Measurements from ENCODE around the gene SEPTIN7.
A peak's percentile ranks its signal among the peaks of the same experiment; 100 is the strongest.

The SEPTIN7 gene

DNA sequence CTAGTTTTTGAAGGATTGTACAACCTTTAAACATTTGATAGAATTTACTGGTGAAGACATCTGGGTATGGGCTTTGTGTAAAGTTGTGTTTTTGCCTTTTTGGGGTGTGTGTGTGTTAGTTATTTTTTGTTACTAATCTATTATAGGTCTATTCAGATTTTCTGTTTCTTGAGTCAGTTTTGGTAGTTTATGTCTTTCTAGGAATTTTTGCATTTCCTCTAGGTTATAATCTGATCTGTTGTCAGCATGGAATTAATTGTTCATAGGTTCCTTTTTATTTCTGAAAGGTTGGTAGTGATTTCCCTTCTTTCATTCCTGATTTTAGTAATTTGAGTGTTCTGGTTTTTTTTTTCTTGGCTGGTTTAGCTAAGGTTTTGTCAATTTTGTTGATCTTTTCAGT, 17.7 kb downstream of the SEPTIN7 start:
- no peaks in the 10 kb centered on the region for H3K27me3 ChIP-seq (ENCODE audit: insufficient read depth, low read length)
- no peak overlapping the region for H3K4me3 ChIP-seq (ENCODE audit: low read length)
- H3K9ac ChIP-seq (ENCODE audit: low read depth, low read length): no peak overlapping the region
- peaks cover 18% of the 10 kb centered on the region for H3K4me1 ChIP-seq (ENCODE audit: insufficient read depth, low read length)
- no peak overlapping the region for H3K27ac ChIP-seq (ENCODE audit: low read length)
- H3K9me3 ChIP-seq (ENCODE audit: insufficient read depth, low read depth, low read length): peaks cover 4% of the 10 kb centered on the region; the same call in 1 of the 2 replicates
- no peaks in the 10 kb centered on the region for H3K36me3 ChIP-seq (ENCODE audit: insufficient read depth, low read depth, low read length)

DNA sequence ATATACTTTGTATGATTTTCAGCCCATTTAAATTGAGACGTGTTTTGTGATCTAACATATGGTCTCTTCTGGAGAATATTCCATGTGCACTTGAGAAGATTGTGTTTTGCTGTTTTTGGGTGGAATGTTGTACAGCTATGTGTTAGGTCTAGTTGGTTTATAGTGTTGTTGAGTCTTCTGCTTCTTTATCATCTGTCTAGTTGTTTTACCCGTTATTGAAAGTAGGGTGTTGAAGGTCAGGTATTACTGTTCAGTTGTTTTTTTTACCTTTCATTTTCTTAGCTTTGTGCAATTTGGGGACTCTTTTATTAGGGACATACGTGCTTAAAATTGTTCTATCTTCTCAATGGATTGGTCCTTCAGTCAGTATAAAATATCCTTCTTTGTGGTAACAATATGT, 18.5 kb downstream of the SEPTIN7 start:
- H3K4me1 ChIP-seq (ENCODE audit: insufficient read depth, low read length): peaks cover 23% of the 10 kb centered on the region
- no peak overlapping the region for H3K27ac ChIP-seq (ENCODE audit: low read length)
- H3K36me3 ChIP-seq (ENCODE audit: insufficient read depth, low read depth, low read length): no peaks in the 10 kb centered on the region
- H3K4me3 ChIP-seq (ENCODE audit: low read length): no peak overlapping the region
- no peak overlapping the region for H3K9ac ChIP-seq (ENCODE audit: low read depth, low read length)
- H3K27me3 ChIP-seq (ENCODE audit: insufficient read depth, low read length): no peaks in the 10 kb centered on the region
- peaks cover 4% of the 10 kb centered on the region; the same call in 1 of the 2 replicates for H3K9me3 ChIP-seq (ENCODE audit: insufficient read depth, low read depth, low read length)

DNA sequence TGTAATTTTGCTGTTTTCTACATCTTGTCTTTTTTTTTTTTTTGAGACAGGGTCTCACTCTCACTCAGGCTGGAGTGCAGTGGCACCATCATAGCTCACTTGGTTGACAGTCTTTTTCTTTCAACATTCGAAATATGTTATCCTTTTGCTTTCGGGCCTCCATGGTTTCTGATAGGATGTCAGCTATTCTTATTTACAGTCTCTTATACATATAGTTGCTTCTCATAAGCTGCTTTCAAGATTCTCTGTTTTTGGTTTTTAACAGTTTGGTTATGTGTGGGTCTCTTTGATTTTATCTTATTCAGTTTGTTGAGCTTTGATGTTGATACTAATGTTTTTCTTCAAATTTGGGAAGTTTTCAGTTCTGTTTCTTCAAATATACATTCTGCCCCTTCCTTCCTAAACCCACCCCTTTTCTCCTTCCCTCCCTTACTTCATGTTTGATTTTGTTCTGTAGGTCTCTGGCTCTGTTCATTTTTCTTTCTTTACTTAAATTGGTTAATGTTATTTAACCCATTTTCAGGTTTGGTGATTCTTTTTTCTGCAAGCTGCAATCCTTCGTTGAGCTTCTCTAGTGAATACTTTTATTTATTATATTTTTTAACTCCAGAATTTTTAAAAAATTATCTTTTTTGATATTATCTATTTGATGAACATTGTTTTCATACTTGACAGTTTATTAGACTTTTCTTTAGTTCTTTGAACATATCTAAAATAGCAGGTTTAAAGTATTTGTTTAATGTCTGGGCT, 19.3 kb downstream of the SEPTIN7 start:
- Histone ChIP-seq H3K9me3 (ENCODE audit: insufficient read depth, low read depth, low read length) (peaks cover 4% of the 10 kb centered on the region; the same call in 1 of the 2 replicates), H3K27me3 (ENCODE audit: insufficient read depth, low read length) (no peaks in the 10 kb centered on the region), H3K9ac (ENCODE audit: low read depth, low read length) (no peak overlapping the region), H3K4me1 (ENCODE audit: insufficient read depth, low read length) (peaks cover 23% of the 10 kb centered on the region), H3K36me3 (ENCODE audit: insufficient read depth, low read depth, low read length) (no peaks in the 10 kb centered on the region), H3K27ac (ENCODE audit: low read length) (no peak overlapping the region), H3K4me3 (ENCODE audit: low read length) (no peak overlapping the region)

DNA sequence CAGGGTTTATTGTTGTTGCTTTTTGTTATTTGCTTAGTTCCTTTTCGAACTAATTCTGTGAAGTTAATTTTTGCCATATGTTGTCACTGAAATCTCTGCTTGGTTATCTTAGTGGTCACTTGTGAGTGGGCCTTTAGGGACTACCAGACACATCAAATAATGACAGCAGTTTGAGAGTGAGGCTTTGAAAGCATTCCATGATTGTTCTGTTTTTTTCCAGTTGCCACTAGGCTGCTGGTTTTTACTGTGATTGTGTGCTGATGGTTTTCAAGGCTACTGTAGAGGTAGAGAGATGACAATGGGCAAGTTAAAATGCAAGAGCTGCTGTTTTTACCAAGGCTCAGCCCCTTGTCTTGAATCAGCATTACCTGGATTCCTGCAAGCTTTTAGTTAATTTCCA, 20.0 kb downstream of the SEPTIN7 start:
- Histone ChIP-seq H3K4me1 (ENCODE audit: insufficient read depth, low read length) (peaks cover 21% of the 10 kb centered on the region), H3K27ac (ENCODE audit: low read length) (no peak overlapping the region), H3K27me3 (ENCODE audit: insufficient read depth, low read length) (no peaks in the 10 kb centered on the region), H3K9ac (ENCODE audit: low read depth, low read length) (peak overlapping the region; percentile 38; the same call in 1 of the 2 replicates), H3K4me3 (ENCODE audit: low read length) (no peak overlapping the region), H3K9me3 (ENCODE audit: insufficient read depth, low read depth, low read length) (peaks cover 4% of the 10 kb centered on the region; the same call in 1 of the 2 replicates), H3K36me3 (ENCODE audit: insufficient read depth, low read depth, low read length) (no peaks in the 10 kb centered on the region)

DNA sequence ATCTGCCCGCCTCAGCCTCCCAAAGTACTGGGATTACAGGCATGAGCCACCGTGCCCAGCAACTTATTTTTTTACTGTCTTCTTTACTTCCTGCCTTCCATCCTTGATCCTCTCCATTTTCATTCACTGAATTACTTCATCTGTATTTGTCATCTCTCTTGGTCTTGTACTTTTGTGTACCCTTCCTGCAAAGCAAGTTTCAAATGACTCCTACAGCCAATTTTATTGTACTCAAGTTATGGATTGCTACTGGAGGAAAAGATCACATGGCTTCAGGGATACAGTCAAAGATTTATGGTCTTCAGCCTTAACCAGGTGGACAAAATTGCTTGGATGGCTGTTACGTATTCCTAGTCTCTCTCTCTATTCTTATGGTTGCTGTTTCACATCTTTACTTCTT, 22.6 kb downstream of the SEPTIN7 start:
- Histone ChIP-seq H3K36me3 (ENCODE audit: insufficient read depth, low read depth, low read length) (no peaks in the 10 kb centered on the region), H3K27me3 (ENCODE audit: insufficient read depth, low read length) (no peaks in the 10 kb centered on the region), H3K9me3 (ENCODE audit: insufficient read depth, low read depth, low read length) (peaks cover 4% of the 10 kb centered on the region; the same call in 1 of the 2 replicates), H3K9ac (ENCODE audit: low read depth, low read length) (no peak overlapping the region), H3K4me1 (ENCODE audit: insufficient read depth, low read length) (peaks cover 14% of the 10 kb centered on the region), H3K27ac (ENCODE audit: low read length) (no peak overlapping the region), H3K4me3 (ENCODE audit: low read length) (no peak overlapping the region)

DNA sequence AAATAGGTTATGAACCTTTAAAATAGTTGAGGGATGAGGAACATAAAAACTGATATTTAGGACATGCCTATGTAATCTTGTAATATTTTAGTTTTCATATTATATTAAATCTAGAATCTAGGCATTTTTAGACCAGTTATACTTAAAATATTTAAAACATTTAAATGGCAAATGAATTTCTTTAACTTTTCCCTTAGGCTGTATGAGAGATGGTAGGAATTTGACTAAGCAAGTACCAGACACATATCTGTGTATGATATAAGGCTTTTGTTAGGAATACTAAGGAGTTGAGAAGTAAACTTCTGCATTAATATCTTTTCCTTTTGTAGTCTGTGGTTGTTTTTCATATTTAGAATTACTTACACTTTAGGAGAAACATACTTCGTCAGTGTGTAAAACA, 25.1 kb downstream of the SEPTIN7 start:
- H3K9ac ChIP-seq (ENCODE audit: low read depth, low read length): no peak overlapping the region
- no peaks in the 10 kb centered on the region for H3K36me3 ChIP-seq (ENCODE audit: insufficient read depth, low read depth, low read length)
- H3K4me1 ChIP-seq (ENCODE audit: insufficient read depth, low read length): peaks cover 10% of the 10 kb centered on the region
- H3K27me3 ChIP-seq (ENCODE audit: insufficient read depth, low read length): no peaks in the 10 kb centered on the region
- H3K9me3 ChIP-seq (ENCODE audit: insufficient read depth, low read depth, low read length): peaks cover 4% of the 10 kb centered on the region; the same call in 1 of the 2 replicates
- H3K27ac ChIP-seq (ENCODE audit: low read length): no peak overlapping the region
- no peak overlapping the region for H3K4me3 ChIP-seq (ENCODE audit: low read length)

DNA sequence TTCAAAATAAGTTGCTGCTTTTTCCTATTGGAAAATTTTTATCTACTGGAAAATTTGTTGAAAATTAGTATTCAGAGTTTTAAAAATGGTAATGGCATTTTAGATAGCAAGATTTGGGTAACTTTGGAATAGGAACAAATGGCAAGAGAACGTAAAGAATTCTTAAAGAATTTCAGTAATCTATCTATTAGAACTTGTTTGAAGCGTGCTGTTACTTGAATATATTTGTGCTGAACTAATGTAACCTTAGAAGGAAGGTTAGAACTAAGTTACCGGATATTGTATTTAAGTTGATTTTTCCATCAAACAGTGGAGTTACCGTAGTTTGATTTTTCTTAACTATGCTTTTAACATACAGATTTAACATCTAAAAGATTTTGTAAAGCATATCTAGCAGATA, 25.9 kb downstream of the SEPTIN7 start:
- no peaks in the 10 kb centered on the region for H3K9me3 ChIP-seq (ENCODE audit: insufficient read depth, low read depth, low read length)
- H3K9ac ChIP-seq (ENCODE audit: low read depth, low read length): no peak overlapping the region
- H3K4me1 ChIP-seq (ENCODE audit: insufficient read depth, low read length): peaks cover 15% of the 10 kb centered on the region; the same call in 1 of the 2 replicates
- no peaks in the 10 kb centered on the region for H3K27me3 ChIP-seq (ENCODE audit: insufficient read depth, low read length)
- no peaks in the 10 kb centered on the region for H3K36me3 ChIP-seq (ENCODE audit: insufficient read depth, low read depth, low read length)
- H3K27ac ChIP-seq (ENCODE audit: low read length): no peak overlapping the region
- no peak overlapping the region for H3K4me3 ChIP-seq (ENCODE audit: low read length)

DNA sequence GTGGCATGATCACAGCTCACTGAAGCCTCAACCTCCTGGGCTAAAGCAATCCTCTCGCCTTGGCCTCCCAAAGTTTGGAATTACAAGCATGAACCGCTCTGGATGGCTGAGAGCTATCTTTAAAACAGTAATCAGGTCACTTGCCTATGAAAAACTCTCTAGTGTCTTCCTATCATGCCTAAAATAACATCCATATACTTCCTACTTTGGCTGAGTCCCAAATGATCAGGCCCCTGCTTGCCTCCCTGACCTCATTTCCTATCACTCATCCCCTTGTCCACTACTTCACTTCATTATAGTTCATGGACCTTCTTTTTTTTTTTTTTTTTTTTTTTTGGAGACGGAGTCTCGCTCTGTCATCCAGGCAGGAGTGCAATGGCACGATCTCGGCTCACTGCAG, 28.0 kb downstream of the SEPTIN7 start:
- no peak overlapping the region for H3K27ac ChIP-seq (ENCODE audit: low read length)
- H3K4me1 ChIP-seq (ENCODE audit: insufficient read depth, low read length): peaks cover 12% of the 10 kb centered on the region; the same call in 1 of the 2 replicates
- peaks cover 13% of the 10 kb centered on the region for H3K36me3 ChIP-seq (ENCODE audit: insufficient read depth, low read depth, low read length)
- H3K4me3 ChIP-seq (ENCODE audit: low read length): no peak overlapping the region
- no peaks in the 10 kb centered on the region for H3K27me3 ChIP-seq (ENCODE audit: insufficient read depth, low read length)
- H3K9ac ChIP-seq (ENCODE audit: low read depth, low read length): no peak overlapping the region
- H3K9me3 ChIP-seq (ENCODE audit: insufficient read depth, low read depth, low read length): no peaks in the 10 kb centered on the region

DNA sequence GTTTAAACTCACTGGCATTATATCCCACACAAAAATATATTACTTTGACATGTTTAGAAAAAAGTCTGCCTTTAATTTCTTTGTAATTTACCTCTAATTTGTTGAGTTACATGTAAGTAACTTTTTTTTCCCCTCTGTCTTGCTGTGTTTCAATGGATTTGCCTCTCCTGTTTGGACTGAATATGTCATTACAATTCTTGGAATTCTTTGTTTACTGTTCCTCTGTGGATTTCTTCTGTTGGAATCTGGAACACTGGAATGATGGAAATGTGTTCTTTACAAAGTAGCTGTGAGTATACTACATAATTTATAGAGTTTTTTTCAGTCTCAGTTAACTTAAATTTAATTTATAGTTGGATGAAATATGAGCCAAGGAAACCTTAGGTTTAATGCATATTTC, 30.4 kb downstream of the SEPTIN7 start:
- Histone ChIP-seq H3K27me3 (ENCODE audit: insufficient read depth, low read length) (no peaks in the 10 kb centered on the region), H3K9me3 (ENCODE audit: insufficient read depth, low read depth, low read length) (no peaks in the 10 kb centered on the region), H3K36me3 (ENCODE audit: insufficient read depth, low read depth, low read length) (peaks cover 29% of the 10 kb centered on the region), H3K9ac (ENCODE audit: low read depth, low read length) (no peak overlapping the region), H3K27ac (ENCODE audit: low read length) (no peak overlapping the region), H3K4me3 (ENCODE audit: low read length) (no peak overlapping the region), H3K4me1 (ENCODE audit: insufficient read depth, low read length) (peaks cover 10% of the 10 kb centered on the region; the same call in 1 of the 2 replicates)

DNA sequence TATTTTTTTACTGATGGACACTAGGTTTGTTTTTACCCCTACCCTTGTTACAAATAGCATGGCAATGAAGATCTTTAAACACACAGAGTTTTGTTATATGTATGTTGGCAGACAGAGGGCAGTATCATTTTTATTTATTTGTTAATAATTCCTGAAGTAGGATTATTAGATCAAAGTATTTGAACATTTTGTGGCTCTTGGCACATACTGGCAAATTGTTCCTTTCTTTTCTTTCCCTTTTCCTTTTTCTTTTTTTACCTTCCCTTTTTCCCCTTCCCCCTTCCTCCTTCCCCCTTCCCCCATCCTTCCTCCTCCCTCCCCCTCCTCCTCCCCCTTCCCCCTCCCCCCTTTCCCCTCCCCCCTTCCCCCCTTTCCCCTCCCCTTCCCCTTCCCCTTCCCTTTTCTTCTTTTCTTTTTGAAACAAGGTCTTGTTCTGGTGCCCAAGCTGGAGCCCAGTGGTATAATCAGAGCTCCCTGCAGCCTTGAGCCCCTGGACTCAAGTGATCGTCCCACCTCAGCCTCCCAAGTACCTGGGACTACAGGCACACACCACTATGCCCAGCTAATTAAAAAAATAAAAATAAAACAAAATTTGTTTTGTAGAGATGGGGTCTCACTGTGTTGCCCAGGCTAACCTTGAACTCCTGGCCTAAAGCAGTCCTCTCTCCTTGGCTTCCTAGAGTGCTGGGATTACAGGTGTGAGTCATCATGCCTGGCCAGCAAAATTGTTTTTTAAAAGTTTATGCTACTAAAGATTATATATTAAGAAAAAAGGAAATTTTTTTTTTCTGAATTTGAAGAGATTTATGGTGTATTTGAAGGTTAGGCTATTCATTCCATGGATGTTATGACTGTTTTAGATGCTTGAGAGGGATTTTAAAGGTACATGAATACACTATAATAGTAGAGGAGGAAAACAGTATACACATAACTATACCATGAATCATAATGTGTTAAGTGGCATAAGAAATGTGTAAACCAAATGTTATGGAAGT, 39.3 kb downstream of the SEPTIN7 start:
- no peaks in the 10 kb centered on the region for H3K4me1 ChIP-seq (ENCODE audit: insufficient read depth, low read length)
- H3K9me3 ChIP-seq (ENCODE audit: insufficient read depth, low read depth, low read length): no peaks in the 10 kb centered on the region
- no peak overlapping the region for H3K4me3 ChIP-seq (ENCODE audit: low read length)
- no peaks in the 10 kb centered on the region for H3K27me3 ChIP-seq (ENCODE audit: insufficient read depth, low read length)
- H3K27ac ChIP-seq (ENCODE audit: low read length): no peak overlapping the region
- H3K36me3 ChIP-seq (ENCODE audit: insufficient read depth, low read depth, low read length): peaks cover 14% of the 10 kb centered on the region; the same call in 1 of the 2 replicates
- H3K9ac ChIP-seq (ENCODE audit: low read depth, low read length): no peak overlapping the region

DNA sequence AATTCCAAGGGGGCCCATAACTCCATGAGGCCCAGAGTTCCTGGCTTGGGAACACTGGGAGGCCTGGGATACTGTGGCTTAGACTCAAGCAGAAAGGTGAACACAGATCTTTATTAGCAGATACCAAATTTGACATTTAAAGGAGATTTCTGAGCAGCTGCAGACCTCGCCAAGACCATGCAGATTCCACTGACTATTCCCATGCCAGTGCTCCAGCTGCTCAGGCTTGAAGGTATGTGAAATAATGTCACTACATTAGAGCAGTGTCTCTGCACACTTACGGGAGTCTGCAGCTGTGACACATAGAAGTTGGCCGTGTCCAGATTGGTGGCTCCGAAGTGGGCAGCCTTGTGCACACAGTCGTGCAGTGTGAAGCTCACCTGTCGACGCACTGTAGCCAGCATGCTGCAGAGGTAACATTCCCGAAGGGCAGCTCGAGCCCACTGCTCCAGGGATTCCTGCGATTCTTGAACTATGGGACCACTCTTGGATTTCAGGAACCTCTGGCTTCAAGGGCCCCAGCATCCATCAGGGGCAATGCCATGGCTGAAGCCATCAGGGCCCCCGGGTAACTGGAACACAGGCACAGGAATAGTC, 46.1 kb downstream of the SEPTIN7 start:
- H3K9ac ChIP-seq (ENCODE audit: low read depth, low read length): no peak overlapping the region
- H3K4me3 ChIP-seq (ENCODE audit: low read length): no peak overlapping the region

More for the DNA sequence above, 46.1 kb downstream of the SEPTIN7 start:
- H3K36me3 ChIP-seq (ENCODE audit: insufficient read depth, low read depth, low read length): peaks cover 20% of the 10 kb centered on the region; the same call in 1 of the 2 replicates
- H3K27ac ChIP-seq (ENCODE audit: low read length): no peak overlapping the region
- H3K9me3 ChIP-seq (ENCODE audit: insufficient read depth, low read depth, low read length): no peaks in the 10 kb centered on the region
- H3K27me3 ChIP-seq (ENCODE audit: insufficient read depth, low read length): no peaks in the 10 kb centered on the region
- H3K4me1 ChIP-seq (ENCODE audit: insufficient read depth, low read length): 0 out of 2 replicates have a peak, but pooled peaks cover 2% of the 10 kb centered on the region
